HEK293 (cell line): Measurements from ENCODE around the gene COL4A1.

ENCODE experiments used
- CTCF ChIA-PET: fragments of 350-600 bp; formaldehyde crosslinking; extraction: SDS; loops from one replicate; lab custom pipeline; 2021; ENCODE audit warnings: antibody characterized with exemption; lab: Yijun Ruan, JAX
- POLR2A ChIA-PET: fragments of 300-600 bp; formaldehyde crosslinking; extraction: SDS; loops from one replicate; lab custom pipeline; 2020; ENCODE audit warnings: antibody characterized with exemption, inconsistent platforms; lab: Yijun Ruan, JAX
- H3K27ac ChIP-seq: fragments of 200-500 bp; sonication (Bioruptor generic); 2 replicates; pipeline ENCODE4 v1.5.1; 2014; ENCODE audit warnings: low read depth, low read length, control low read depth, inconsistent platforms; ENCODE audit errors: extremely low read depth
- H3K36me3 ChIP-seq, 2 experiments: fragments of 200-500 bp in 1 of 2; sonication (Bioruptor generic) in 1 of 2; 1 replicate in 1 of 2; 2 replicates in 1 of 2; pipeline ENCODE4 v1.5.1; 2014 to 2017; ENCODE audit warnings: inconsistent platforms in 2 of 2, low read length in 2 of 2; ENCODE audit not compliant: control insufficient read depth in 2 of 2, insufficient read depth in 1 of 2
- H3K4me1 ChIP-seq: fragments of 200-500 bp; sonication (Bioruptor generic); 2 replicates; pipeline ENCODE4 v1.5.1; 2014; ENCODE audit warnings: mild to moderate bottlenecking, low read length, inconsistent platforms; ENCODE audit not compliant: control insufficient read depth, insufficient read depth
- H3K4me3 ChIP-seq: 2 replicates; pipeline ENCODE4 v1.5.1; 2011; ENCODE audit warnings: low read depth, mild to moderate bottlenecking, control low read depth, low read length, moderate library complexity
- H3K9me3 ChIP-seq: fragments of 200-500 bp; sonication (Bioruptor generic); 2 replicates; pipeline ENCODE4 v1.5.1; 2014; ENCODE audit warnings: low read depth, low read length, inconsistent platforms; ENCODE audit not compliant: control insufficient read depth, insufficient read depth
- HOXA7 ChIP-seq: sonication (generic); formaldehyde crosslinking; IDR thresholded peaks from 2 replicates; pipeline ENCODE4 v1.8.1; 2022; ENCODE audit warnings: missing genetic modification reagents, borderline replicate concordance
- MZF1 ChIP-seq: fragments of 450-650 bp; formaldehyde crosslinking; IDR thresholded peaks from 2 replicates; pipeline ENCODE4 v1.5.1; 2017; ENCODE audit warnings: missing biosample characterization, missing genetic modification characterization, borderline replicate concordance
- TCF7L2 ChIP-seq: IDR thresholded peaks from 2 replicates; pipeline ENCODE4 v1.6.1; 2011; ENCODE audit warnings: low read depth, mild to moderate bottlenecking, inconsistent platforms, low read length, moderate library complexity, borderline replicate concordance
- ZNF169 ChIP-seq: fragments of 450-650 bp; formaldehyde crosslinking; IDR thresholded peaks from 2 replicates; pipeline ENCODE4 v1.5.1; 2016; ENCODE audit warnings: missing biosample characterization, missing genetic modification characterization
- ZNF184 ChIP-seq: fragments of 450-650 bp; IDR thresholded peaks from 2 replicates; pipeline ENCODE4 v1.5.1; 2018; ENCODE audit warnings: missing biosample characterization, mild to moderate bottlenecking, missing genetic modification characterization
- ZNF211 ChIP-seq: fragments of 450-650 bp; formaldehyde crosslinking; IDR thresholded peaks from 2 replicates; pipeline ENCODE4 v1.5.1; 2016; ENCODE audit warnings: low read depth, missing biosample characterization, missing genetic modification characterization
- ZNF223 ChIP-seq: fragments of 450-650 bp; formaldehyde crosslinking; IDR thresholded peaks from 2 replicates; pipeline ENCODE4 v1.5.1; 2016; ENCODE audit warnings: missing biosample characterization, missing genetic modification characterization
- ZNF248 ChIP-seq: fragments of 450-650 bp; formaldehyde crosslinking; IDR thresholded peaks from 2 replicates; pipeline ENCODE4 v1.5.1; 2017; ENCODE audit warnings: missing biosample characterization, missing genetic modification characterization
- ZNF335 ChIP-seq: fragments of 450-650 bp; formaldehyde crosslinking; conservative IDR thresholded peaks from 2 replicates; pipeline ENCODE4 v1.5.1; 2016; ENCODE audit warnings: missing biosample characterization, missing genetic modification characterization
- ZNF366 ChIP-seq: fragments of 450-650 bp; formaldehyde crosslinking; conservative IDR thresholded peaks from 2 replicates; pipeline ENCODE4 v1.5.1; 2016; ENCODE audit warnings: missing biosample characterization, missing genetic modification characterization
- ZNF48 ChIP-seq: fragments of 450-650 bp; formaldehyde crosslinking; IDR thresholded peaks from 2 replicates; pipeline ENCODE4 v1.5.1; 2016; ENCODE audit warnings: missing biosample characterization, missing genetic modification characterization
- ZNF514 ChIP-seq: fragments of 450-650 bp; formaldehyde crosslinking; IDR thresholded peaks from 2 replicates; pipeline ENCODE4 v1.5.1; 2016; ENCODE audit warnings: missing biosample characterization, missing genetic modification characterization
- ZNF544 ChIP-seq: fragments of 450-650 bp; formaldehyde crosslinking; IDR thresholded peaks from 2 replicates; pipeline ENCODE4 v1.5.0; 2017; ENCODE audit warnings: missing biosample characterization, missing genetic modification characterization
- ZNF561 ChIP-seq: fragments of 450-650 bp; IDR thresholded peaks from 2 replicates; pipeline ENCODE4 v1.5.1; 2018; ENCODE audit warnings: missing biosample characterization, missing genetic modification characterization, borderline replicate concordance
- ZNF571 ChIP-seq: fragments of 450-650 bp; formaldehyde crosslinking; IDR thresholded peaks from 2 replicates; pipeline ENCODE4 v1.5.0; 2017; ENCODE audit warnings: missing biosample characterization, missing genetic modification characterization
- ZNF623 ChIP-seq: fragments of 450-650 bp; formaldehyde crosslinking; IDR thresholded peaks from 2 replicates; pipeline ENCODE4 v1.5.1; 2016; ENCODE audit warnings: missing biosample characterization, missing genetic modification characterization
- ZNF629 ChIP-seq: fragments of 450-650 bp; formaldehyde crosslinking; IDR thresholded peaks from 2 replicates; pipeline ENCODE4 v1.5.1; 2017; ENCODE audit warnings: missing biosample characterization, missing genetic modification characterization
- ZNF707 ChIP-seq: fragments of 450-650 bp; formaldehyde crosslinking; IDR thresholded peaks from 2 replicates; pipeline ENCODE4 v1.5.1; 2016; ENCODE audit warnings: missing biosample characterization, missing genetic modification characterization
- TF ChIP-seq, protein P1 (sequence below): fragments of 450-650 bp; formaldehyde crosslinking; IDR thresholded peaks from 2 replicates; pipeline ENCODE4 v1.5.0; 2017; ENCODE audit warnings: missing biosample characterization, missing genetic modification characterization, borderline replicate concordance
- TF ChIP-seq, protein P2 (sequence below): fragments of 450-650 bp; formaldehyde crosslinking; IDR thresholded peaks from 2 replicates; pipeline ENCODE4 v1.5.1; 2016; ENCODE audit warnings: missing biosample characterization, missing genetic modification characterization
- TF ChIP-seq, protein P3 (sequence below): fragments of 450-650 bp; formaldehyde crosslinking; IDR thresholded peaks from 2 replicates; pipeline ENCODE4 v1.5.1; 2016; ENCODE audit warnings: missing biosample characterization, missing genetic modification characterization
- TF ChIP-seq, protein P4 (sequence below): fragments of 450-650 bp; formaldehyde crosslinking; IDR thresholded peaks from 2 replicates; pipeline ENCODE4 v1.5.1; 2016; ENCODE audit warnings: missing biosample characterization, missing genetic modification characterization
- TF ChIP-seq, protein P5 (sequence below): fragments of 450-650 bp; formaldehyde crosslinking; IDR thresholded peaks from 2 replicates; pipeline ENCODE4 v1.5.1; 2016; ENCODE audit warnings: missing biosample characterization, missing genetic modification characterization

Gene COL4A1

DNA sequence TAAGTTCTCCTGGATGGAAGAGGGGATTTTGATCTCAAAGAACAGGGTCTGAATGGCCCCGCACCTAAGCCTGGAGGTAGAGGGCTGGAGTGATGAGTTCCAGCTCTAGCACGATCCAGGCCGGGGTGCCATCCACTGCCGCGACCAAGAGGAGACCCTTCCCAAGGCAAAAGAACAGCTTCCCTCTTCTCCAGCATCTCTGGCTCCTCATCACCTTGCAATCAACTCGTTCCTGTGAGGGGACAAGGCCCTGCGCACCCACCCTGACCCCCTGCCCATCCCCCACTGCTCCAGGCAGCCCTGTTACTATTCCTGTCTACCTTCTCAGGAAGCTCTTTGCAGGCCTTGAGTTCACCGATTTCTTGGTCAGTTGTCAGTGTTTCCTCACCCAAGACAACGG, 17.8 kb downstream of the COL4A1 start:
- CTCF ChIA-PET: no interaction called here

DNA sequence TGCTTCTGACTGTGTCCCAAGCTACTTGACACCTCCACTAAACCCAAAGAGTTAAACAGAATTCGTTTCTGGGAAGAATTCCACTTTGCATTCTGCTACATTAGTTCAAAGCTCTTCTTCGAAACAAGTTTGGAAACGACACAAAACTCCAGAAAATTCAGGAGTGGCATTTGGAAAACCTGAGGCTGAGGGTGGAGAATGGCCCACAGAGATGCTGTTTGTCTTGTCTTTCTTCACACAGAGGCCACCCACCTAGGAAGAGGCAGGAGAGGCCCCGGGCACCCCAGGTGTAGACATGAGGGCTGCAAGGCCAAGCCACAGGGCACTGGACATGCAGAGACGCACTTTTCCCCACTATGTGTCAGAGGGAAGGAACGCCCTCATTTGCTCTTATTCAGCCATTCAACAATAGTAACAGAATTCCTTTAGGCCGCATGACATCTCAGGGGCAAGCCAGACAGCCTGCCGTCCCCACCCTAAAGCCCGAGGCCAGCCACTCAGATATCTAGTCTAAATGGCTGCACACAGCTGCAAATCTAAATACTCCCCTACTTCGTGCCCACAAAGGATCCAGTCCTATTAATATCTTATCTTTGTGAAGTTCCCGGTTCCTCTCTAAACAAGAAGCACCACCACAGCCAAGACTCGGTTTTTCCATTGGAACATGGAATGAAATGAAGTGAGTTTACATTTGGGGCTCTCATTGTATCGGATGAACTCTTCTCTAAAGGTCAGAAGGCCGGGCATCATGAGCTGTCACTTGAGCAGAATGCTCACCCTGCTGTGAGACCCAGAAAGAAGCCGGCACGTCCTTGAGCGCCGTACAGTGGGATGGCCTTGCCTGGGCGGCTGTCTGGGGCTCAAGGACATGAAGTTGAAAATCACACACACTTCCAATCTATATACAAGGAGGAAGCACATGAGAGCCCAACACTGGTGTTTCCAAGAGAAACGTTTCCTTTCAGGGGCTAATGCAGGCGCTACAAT, 19.8 kb downstream of the COL4A1 start:
- H3K36me3 ChIP-seq: no peaks in the 10 kb centered on the region
- CTCF ChIA-PET: no interaction called here
- H3K4me1 ChIP-seq: no peaks in the 10 kb centered on the region
- TF ChIP-seq ZNF184 (tag by site-specific recombination) (no peak), ZNF571 (tag by site-specific recombination) (no peak), ZNF223 (tag by site-specific recombination) (no peak), ZNF561 (tag by site-specific recombination) (no peak), ZNF169 (tag by site-specific recombination) (no peak)
- TF ChIP-seq, protein P1, sequence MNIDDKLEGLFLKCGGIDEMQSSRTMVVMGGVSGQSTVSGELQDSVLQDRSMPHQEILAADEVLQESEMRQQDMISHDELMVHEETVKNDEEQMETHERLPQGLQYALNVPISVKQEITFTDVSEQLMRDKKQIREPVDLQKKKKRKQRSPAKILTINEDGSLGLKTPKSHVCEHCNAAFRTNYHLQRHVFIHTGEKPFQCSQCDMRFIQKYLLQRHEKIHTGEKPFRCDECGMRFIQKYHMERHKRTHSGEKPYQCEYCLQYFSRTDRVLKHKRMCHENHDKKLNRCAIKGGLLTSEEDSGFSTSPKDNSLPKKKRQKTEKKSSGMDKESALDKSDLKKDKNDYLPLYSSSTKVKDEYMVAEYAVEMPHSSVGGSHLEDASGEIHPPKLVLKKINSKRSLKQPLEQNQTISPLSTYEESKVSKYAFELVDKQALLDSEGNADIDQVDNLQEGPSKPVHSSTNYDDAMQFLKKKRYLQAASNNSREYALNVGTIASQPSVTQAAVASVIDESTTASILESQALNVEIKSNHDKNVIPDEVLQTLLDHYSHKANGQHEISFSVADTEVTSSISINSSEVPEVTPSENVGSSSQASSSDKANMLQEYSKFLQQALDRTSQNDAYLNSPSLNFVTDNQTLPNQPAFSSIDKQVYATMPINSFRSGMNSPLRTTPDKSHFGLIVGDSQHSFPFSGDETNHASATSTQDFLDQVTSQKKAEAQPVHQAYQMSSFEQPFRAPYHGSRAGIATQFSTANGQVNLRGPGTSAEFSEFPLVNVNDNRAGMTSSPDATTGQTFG (tag by site-specific recombination): no peak
- TF ChIP-seq, protein P2, sequence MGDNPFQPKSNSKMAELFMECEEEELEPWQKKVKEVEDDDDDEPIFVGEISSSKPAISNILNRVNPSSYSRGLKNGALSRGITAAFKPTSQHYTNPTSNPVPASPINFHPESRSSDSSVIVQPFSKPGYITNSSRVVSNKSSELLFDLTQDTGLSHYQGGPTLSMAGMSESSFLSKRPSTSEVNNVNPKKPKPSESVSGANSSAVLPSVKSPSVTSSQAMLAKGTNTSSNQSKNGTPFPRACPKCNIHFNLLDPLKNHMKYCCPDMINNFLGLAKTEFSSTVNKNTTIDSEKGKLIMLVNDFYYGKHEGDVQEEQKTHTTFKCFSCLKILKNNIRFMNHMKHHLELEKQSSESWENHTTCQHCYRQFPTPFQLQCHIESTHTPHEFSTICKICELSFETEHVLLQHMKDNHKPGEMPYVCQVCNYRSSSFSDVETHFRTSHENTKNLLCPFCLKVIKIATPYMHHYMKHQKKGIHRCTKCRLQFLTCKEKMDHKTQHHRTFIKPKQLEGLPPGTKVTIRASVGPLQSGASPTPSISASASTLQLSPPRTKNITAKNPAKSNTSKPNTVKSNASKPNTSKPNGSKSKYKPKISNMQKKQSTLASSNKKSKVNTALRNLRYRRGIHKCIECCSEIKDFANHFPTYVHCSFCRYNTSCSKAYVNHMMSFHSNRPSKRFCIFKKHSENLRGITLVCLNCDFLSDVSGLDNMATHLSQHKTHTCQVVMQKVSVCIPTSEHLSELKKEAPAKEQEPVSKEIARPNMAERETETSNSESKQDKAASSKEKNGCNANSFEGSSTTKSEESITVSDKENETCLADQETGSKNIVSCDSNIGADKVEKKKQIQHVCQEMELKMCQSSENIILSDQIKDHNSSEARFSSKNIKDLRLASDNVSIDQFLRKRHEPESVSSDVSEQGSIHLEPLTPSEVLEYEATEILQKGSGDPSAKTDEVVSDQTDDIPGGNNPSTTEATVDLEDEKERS (tag by site-specific recombination): no peak
- TF ChIP-seq, all 188 proteins: peak for 0
- Histone ChIP-seq H3K27ac (no peak overlapping the region), H3K4me3 (no peak overlapping the region), H3K9me3 (no peaks in the 10 kb centered on the region)
- POLR2A ChIA-PET: no interaction called here

More for the DNA sequence above, 17.8 kb downstream of the COL4A1 start:
- TF ChIP-seq ZNF211 (tag by site-specific recombination) (no peak), ZNF544 (tag by site-specific recombination) (no peak), HOXA7 (CRISPR knock-in tag) (no peak), ZNF335 (tag by site-specific recombination) (no peak), MZF1 (tag by site-specific recombination) (no peak), ZNF623 (tag by site-specific recombination) (no peak), ZNF248 (tag by site-specific recombination) (no peak), ZNF514 (tag by site-specific recombination) (no peak), ZNF707 (tag by site-specific recombination) (no peak), ZNF629 (tag by site-specific recombination) (no peak), TCF7L2 (no peak), ZNF366 (tag by site-specific recombination) (no peak), ZNF561 (tag by site-specific recombination) (no peak), ZNF48 (tag by site-specific recombination) (no peak)
- TF ChIP-seq, protein P3, sequence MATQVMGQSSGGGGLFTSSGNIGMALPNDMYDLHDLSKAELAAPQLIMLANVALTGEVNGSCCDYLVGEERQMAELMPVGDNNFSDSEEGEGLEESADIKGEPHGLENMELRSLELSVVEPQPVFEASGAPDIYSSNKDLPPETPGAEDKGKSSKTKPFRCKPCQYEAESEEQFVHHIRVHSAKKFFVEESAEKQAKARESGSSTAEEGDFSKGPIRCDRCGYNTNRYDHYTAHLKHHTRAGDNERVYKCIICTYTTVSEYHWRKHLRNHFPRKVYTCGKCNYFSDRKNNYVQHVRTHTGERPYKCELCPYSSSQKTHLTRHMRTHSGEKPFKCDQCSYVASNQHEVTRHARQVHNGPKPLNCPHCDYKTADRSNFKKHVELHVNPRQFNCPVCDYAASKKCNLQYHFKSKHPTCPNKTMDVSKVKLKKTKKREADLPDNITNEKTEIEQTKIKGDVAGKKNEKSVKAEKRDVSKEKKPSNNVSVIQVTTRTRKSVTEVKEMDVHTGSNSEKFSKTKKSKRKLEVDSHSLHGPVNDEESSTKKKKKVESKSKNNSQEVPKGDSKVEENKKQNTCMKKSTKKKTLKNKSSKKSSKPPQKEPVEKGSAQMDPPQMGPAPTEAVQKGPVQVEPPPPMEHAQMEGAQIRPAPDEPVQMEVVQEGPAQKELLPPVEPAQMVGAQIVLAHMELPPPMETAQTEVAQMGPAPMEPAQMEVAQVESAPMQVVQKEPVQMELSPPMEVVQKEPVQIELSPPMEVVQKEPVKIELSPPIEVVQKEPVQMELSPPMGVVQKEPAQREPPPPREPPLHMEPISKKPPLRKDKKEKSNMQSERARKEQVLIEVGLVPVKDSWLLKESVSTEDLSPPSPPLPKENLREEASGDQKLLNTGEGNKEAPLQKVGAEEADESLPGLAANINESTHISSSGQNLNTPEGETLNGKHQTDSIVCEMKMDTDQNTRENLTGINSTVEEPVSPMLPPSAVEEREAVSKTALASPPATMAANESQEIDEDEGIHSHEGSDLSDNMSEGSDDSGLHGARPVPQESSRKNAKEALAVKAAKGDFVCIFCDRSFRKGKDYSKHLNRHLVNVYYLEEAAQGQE (tag by site-specific recombination): no peak
- TF ChIP-seq, protein P4, sequence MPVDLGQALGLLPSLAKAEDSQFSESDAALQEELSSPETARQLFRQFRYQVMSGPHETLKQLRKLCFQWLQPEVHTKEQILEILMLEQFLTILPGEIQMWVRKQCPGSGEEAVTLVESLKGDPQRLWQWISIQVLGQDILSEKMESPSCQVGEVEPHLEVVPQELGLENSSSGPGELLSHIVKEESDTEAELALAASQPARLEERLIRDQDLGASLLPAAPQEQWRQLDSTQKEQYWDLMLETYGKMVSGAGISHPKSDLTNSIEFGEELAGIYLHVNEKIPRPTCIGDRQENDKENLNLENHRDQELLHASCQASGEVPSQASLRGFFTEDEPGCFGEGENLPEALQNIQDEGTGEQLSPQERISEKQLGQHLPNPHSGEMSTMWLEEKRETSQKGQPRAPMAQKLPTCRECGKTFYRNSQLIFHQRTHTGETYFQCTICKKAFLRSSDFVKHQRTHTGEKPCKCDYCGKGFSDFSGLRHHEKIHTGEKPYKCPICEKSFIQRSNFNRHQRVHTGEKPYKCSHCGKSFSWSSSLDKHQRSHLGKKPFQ: no peak
- TF ChIP-seq, protein P5, sequence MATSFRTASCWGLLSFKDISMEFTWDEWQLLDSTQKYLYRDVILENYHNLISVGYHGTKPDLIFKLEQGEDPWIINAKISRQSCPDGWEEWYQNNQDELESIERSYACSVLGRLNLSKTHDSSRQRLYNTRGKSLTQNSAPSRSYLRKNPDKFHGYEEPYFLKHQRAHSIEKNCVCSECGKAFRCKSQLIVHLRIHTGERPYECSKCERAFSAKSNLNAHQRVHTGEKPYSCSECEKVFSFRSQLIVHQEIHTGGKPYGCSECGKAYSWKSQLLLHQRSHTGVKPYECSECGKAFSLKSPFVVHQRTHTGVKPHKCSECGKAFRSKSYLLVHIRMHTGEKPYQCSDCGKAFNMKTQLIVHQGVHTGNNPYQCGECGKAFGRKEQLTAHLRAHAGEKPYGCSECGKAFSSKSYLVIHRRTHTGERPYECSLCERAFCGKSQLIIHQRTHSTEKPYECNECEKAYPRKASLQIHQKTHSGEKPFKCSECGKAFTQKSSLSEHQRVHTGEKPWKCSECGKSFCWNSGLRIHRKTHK (tag by site-specific recombination): no peak
- Histone ChIP-seq H3K9me3 (no peaks in the 10 kb centered on the region), H3K4me1 (no peaks in the 10 kb centered on the region), H3K27ac (no peak overlapping the region), H3K36me3 (no peaks in the 10 kb centered on the region), H3K4me3 (no peak overlapping the region)
- POLR2A ChIA-PET: no interaction called here
